SH-SY5Y (cell line): ENCODE results near the gene ZNF282.

Experiments used
- GATA2 ChIP-seq: IDR thresholded peaks from 2 replicates; pipeline ENCODE4 v1.6.1; 2011; ENCODE audit warnings: mild to moderate bottlenecking, low read depth, low read length
- GATA3 ChIP-seq: IDR thresholded peaks from 2 replicates; pipeline ENCODE4 v1.6.1; 2011; ENCODE audit warnings: low read depth, mild to moderate bottlenecking, low read length, moderate library complexity

GRCh38 chr7:149255174-149255573, 59.8 kb downstream of the ZNF282 start:
- TF ChIP-seq GATA3 = no peak
- TF ChIP-seq GATA2 = no peak
